BLaER1 treated with 17β-estradiol and CSF1 and Interleukin-3, amounts not matched to agents 10 nM and 100 nM (cell line): ENCODE data around the gene ATP2A3.

ENCODE experiments used
- H3K27ac ChIP-seq, 11 experiments: shearing (Covaris generic); formaldehyde crosslinking; 2 replicates each; pipeline ENCODE4 v1.8.1; 2022
- H3K27me3 ChIP-seq, 11 experiments: shearing (Covaris generic); formaldehyde crosslinking; 2 replicates each; pipeline ENCODE4 v1.8.1; 2022
- H3K36me3 ChIP-seq, 11 experiments: shearing (Covaris generic); formaldehyde crosslinking; 2 replicates each; pipeline ENCODE4 v1.8.1; 2022
- H3K4me1 ChIP-seq, 10 experiments: shearing (Covaris generic); formaldehyde crosslinking; 2 replicates each; pipeline ENCODE4 v1.8.1; 2022
- H3K4me2 ChIP-seq, 11 experiments: shearing (Covaris generic); formaldehyde crosslinking; 2 replicates each; pipeline ENCODE4 v1.8.1; 2022
- H3K4me3 ChIP-seq, 10 experiments: shearing (Covaris generic); formaldehyde crosslinking; 2 replicates each; pipeline ENCODE4 v1.8.1; 2022
- H3K9ac ChIP-seq, 11 experiments: shearing (Covaris generic); formaldehyde crosslinking; 2 replicates each; pipeline ENCODE4 v1.8.1; 2022
- H3K9me3 ChIP-seq, 11 experiments: shearing (Covaris generic); formaldehyde crosslinking; replicated peaks in 1 of 11; 2 replicates each; pipeline ENCODE4 v1.8.1; 2022
- H4K20me1 ChIP-seq, 11 experiments: shearing (Covaris generic); formaldehyde crosslinking; 2 replicates each; pipeline ENCODE4 v1.8.1; 2022
- Cebpa-rat ChIP-seq, 11 experiments: shearing (Covaris generic); IDR thresholded peaks; 2 replicates each; pipeline ENCODE4 v1.8.1; 2022

ATP2A3 gene

GRCh38 chr17:3957735-3958599, 6.3 kb downstream of the ATP2A3 start:
- Histone ChIP-seq H3K4me3 (no peak overlapping the region), H3K4me1 (peaks cover 65 to 94% (median 88%) of the 10 kb centered on the region in 10 experiments), H3K27me3 (no peaks in the 10 kb centered on the region), H3K9me3 (no peaks in the 10 kb centered on the region), H4K20me1 (peaks cover 9 to 94% (median 76%) of the 10 kb centered on the region in 11 experiments; a peak in 20 of 22 replicates), H3K36me3 (peaks cover 0 to 22% (median 8%) of the 10 kb centered on the region in 11 experiments; a peak in 12 of 22 replicates), H3K4me2 (peak overlapping the region in 6 of 11 experiments; percentile 11 to 86 (median 78); a peak in 7 of 22 replicates), H3K27ac (peak overlapping the region in 2 of 11 experiments; percentile 9 to 11; a peak in 1 of 22 replicates), H3K9ac (peak overlapping the region in 2 of 11 experiments; percentile 24 to 32; a peak in 3 of 22 replicates)
- TF ChIP-seq Cebpa-rat (IDR thresholded peaks at IDR 0.05) = no peak

- Histone ChIP-seq H3K4me1 (peaks cover 55 to 84% (median 78%) of the 10 kb centered on the region in 10 experiments), H3K9ac (peak overlapping the region in 2 of 11 experiments; percentile 22 to 24; a peak in 2 of 22 replicates), H3K4me2 (peak overlapping the region in 8 of 11 experiments; percentile 22 to 86 (median 69); a peak in 12 of 22 replicates), H3K9me3 (no peaks in the 10 kb centered on the region), H4K20me1 (peaks cover 9 to 94% (median 73%) of the 10 kb centered on the region in 11 experiments; a peak in 20 of 22 replicates), H3K27ac (no peak overlapping the region), H3K4me3 (no peak overlapping the region), H3K36me3 (peaks cover 4 to 32% (median 9%) of the 10 kb centered on the region in 11 experiments; a peak in 17 of 22 replicates), H3K27me3 (no peaks in the 10 kb centered on the region)
- no peak for TF ChIP-seq Cebpa-rat (IDR thresholded peaks at IDR 0.05)
These were observed 7.3 kb downstream of the ATP2A3 start for GRCh38 chr17:3956983-3957382.

GRCh38 chr17:3956327-3956957, 7.8 kb downstream of the ATP2A3 start:
- Histone ChIP-seq H3K9me3 (no peaks in the 10 kb centered on the region), H3K36me3 (peaks cover 4 to 38% (median 13%) of the 10 kb centered on the region in 11 experiments; a peak in 17 of 22 replicates), H3K4me1 (peaks cover 50 to 79% (median 73%) of the 10 kb centered on the region in 10 experiments), H3K27me3 (no peaks in the 10 kb centered on the region), H3K4me2 (peak overlapping the region; percentile 52 to 86 (median 67); a peak in 16 of 22 replicates), H3K4me3 (no peak overlapping the region), H3K27ac (no peak overlapping the region; a peak in 1 of 22 replicates), H4K20me1 (peaks cover 9 to 92% (median 68%) of the 10 kb centered on the region in 11 experiments; a peak in 20 of 22 replicates), H3K9ac (peak overlapping the region in 1 of 11 experiments; percentile 22; a peak in 2 of 22 replicates)
- TF ChIP-seq Cebpa-rat (IDR thresholded peaks at IDR 0.05) = no peak

- peaks cover 7 to 44% (median 16%) of the 10 kb centered on the region in 11 experiments; a peak in 20 of 22 replicates for H3K36me3 ChIP-seq
- no peak for TF ChIP-seq Cebpa-rat (IDR thresholded peaks at IDR 0.05)
- no peak overlapping the region for H3K4me3 ChIP-seq
- peaks cover 42 to 71% (median 65%) of the 10 kb centered on the region in 10 experiments for H3K4me1 ChIP-seq
- H3K27ac ChIP-seq = peak overlapping the region in 3 of 11 experiments; percentile 9 to 46 (median 45); a peak in 3 of 22 replicates
- H3K4me2 ChIP-seq = peak overlapping the region; percentile 52 to 86 (median 67)
- H3K9me3 ChIP-seq = no peaks in the 10 kb centered on the region
- H3K9ac ChIP-seq = peak overlapping the region in 5 of 11 experiments; percentile 16 to 49 (median 27); a peak in 5 of 22 replicates
- H4K20me1 ChIP-seq = peaks cover 9 to 87% (median 60%) of the 10 kb centered on the region in 11 experiments; a peak in 20 of 22 replicates
- no peaks in the 10 kb centered on the region for H3K27me3 ChIP-seq
These were observed 8.6 kb downstream of the ATP2A3 start for GRCh38 chr17:3955673-3955988.

GRCh38 chr17:3954976-3955672, 9.1 kb downstream of the ATP2A3 start:
- H3K9me3 ChIP-seq = no peaks in the 10 kb centered on the region
- peak overlapping the region; percentile 52 to 86 (median 67) for H3K4me2 ChIP-seq
- peak overlapping the region in 5 of 11 experiments; percentile 9 to 46 (median 17); a peak in 7 of 22 replicates for H3K27ac ChIP-seq
- TF ChIP-seq Cebpa-rat (IDR thresholded peaks at IDR 0.05) = no peak
- H3K9ac ChIP-seq = peak overlapping the region in 6 of 11 experiments; percentile 16 to 49 (median 24); a peak in 6 of 22 replicates
- H3K27me3 ChIP-seq = no peaks in the 10 kb centered on the region
- peaks cover 9 to 84% (median 55%) of the 10 kb centered on the region in 11 experiments; a peak in 20 of 22 replicates for H4K20me1 ChIP-seq
- H3K36me3 ChIP-seq = peaks cover 12 to 49% (median 20%) of the 10 kb centered on the region in 11 experiments; a peak in 20 of 22 replicates
- no peak overlapping the region for H3K4me3 ChIP-seq
- H3K4me1 ChIP-seq = peaks cover 37 to 66% (median 59%) of the 10 kb centered on the region in 10 experiments

- Histone ChIP-seq H3K4me1 (peaks cover 26 to 55% (median 49%) of the 10 kb centered on the region in 10 experiments), H3K9me3 (no peaks in the 10 kb centered on the region), H3K27ac (peak overlapping the region in 3 of 11 experiments; percentile 22 to 53 (median 33); a peak in 4 of 22 replicates), H3K27me3 (no peaks in the 10 kb centered on the region), H3K4me3 (no peak overlapping the region), H3K36me3 (peaks cover 19 to 59% (median 28%) of the 10 kb centered on the region in 11 experiments), H3K9ac (no peak overlapping the region), H4K20me1 (peaks cover 9 to 74% (median 45%) of the 10 kb centered on the region in 11 experiments; a peak in 19 of 22 replicates), H3K4me2 (peak overlapping the region in 8 of 11 experiments; percentile 52 to 86 (median 71); a peak in 9 of 22 replicates)
- TF ChIP-seq Cebpa-rat (IDR thresholded peaks at IDR 0.05) = no peak
These were observed 10.2 kb downstream of the ATP2A3 start for GRCh38 chr17:3954086-3954485.

GRCh38 chr17:3953542-3953941, 10.7 kb downstream of the ATP2A3 start:
- H3K4me1 ChIP-seq = peaks cover 24 to 53% (median 47%) of the 10 kb centered on the region in 10 experiments
- 0 out of 22 replicates have a peak overlapping the region, but pooled peaks of 1 of the 11 experiments have one; percentile 5 for H3K9ac ChIP-seq
- peaks cover 22 to 65% (median 34%) of the 10 kb centered on the region in 11 experiments for H3K36me3 ChIP-seq
- H4K20me1 ChIP-seq = peaks cover 9 to 71% (median 42%) of the 10 kb centered on the region in 11 experiments; a peak in 19 of 22 replicates
- peak overlapping the region in 2 of 11 experiments; percentile 59 to 81; a peak in 2 of 22 replicates for H3K4me2 ChIP-seq
- no peaks in the 10 kb centered on the region for H3K9me3 ChIP-seq
- H3K27ac ChIP-seq = peak overlapping the region in 5 of 11 experiments; percentile 1 to 53 (median 28); a peak in 7 of 22 replicates
- no peak overlapping the region for H3K4me3 ChIP-seq
- no peak for TF ChIP-seq Cebpa-rat (IDR thresholded peaks at IDR 0.05)
- H3K27me3 ChIP-seq = no peaks in the 10 kb centered on the region

GRCh38 chr17:3952186-3952585, 12.1 kb downstream of the ATP2A3 start:
- TF ChIP-seq Cebpa-rat (IDR thresholded peaks at IDR 0.05) = no peak
- H3K4me3 ChIP-seq = no peak overlapping the region
- no peaks in the 10 kb centered on the region for H3K27me3 ChIP-seq
- H3K4me2 ChIP-seq = no peak overlapping the region
- H3K4me1 ChIP-seq = peaks cover 24 to 40% (median 37%) of the 10 kb centered on the region in 10 experiments
- peaks cover 9 to 70% (median 32%) of the 10 kb centered on the region in 11 experiments; a peak in 19 of 22 replicates for H4K20me1 ChIP-seq
- H3K27ac ChIP-seq = no peak overlapping the region
- H3K9me3 ChIP-seq = no peaks in the 10 kb centered on the region
- H3K9ac ChIP-seq = no peak overlapping the region
- peaks cover 30 to 67% (median 44%) of the 10 kb centered on the region in 11 experiments for H3K36me3 ChIP-seq
